GM21723 (cell line): ENCODE results near the gene ADARB1.

Experiments used
- ATAC-seq: cut with Tn5 transposase; IDR thresholded peaks from one replicate; pipeline ENCODE4 v1.9.1; 2021; ENCODE audit warnings: mild to moderate bottlenecking, moderate library complexity; ENCODE audit not compliant: unreplicated experiment

Gene ADARB1

DNA sequence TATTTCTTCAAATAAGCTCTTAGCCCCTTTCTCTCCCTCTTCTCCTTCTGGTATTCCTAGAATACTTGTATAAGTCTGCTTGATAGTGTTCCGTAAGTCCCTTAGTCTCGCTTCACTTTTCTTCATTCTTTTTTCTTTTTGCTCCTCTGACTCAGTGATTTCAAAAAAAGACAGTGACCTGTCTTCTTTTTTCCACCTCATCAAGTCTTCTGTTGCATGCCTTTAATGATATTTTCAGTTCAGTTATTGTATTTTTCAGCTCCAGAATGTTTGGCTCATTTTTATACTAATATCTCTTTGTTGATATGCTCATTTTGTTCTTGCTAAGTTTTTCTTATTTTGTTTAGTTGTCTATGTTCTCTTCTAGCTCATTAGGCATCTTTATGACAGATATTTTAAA, 115.6 kb downstream of the ADARB1 start:
- no peak for ATAC-seq

- no peak for ATAC-seq
These were observed 118.0 kb downstream of the ADARB1 start for GRCh38 chr21:45192332-45192731.

DNA sequence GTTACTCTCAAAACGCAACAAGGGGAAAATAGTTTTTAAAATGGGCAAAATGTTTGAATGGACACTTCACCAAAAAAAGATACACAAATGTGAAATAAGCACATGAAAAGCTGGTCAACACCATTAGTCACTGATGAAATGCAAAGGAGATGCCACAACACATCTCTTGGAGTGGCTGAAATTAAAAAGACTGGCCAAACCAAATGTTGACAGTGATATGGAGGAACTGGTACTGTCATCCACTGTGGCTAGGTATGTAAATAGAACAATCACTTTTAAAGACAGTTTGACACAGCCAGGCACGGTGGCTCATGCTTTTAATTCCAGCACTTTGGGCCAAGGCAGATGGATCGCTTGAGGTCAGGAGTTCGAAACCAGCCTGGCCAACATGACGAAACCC, 122.2 kb downstream of the ADARB1 start:
- ATAC-seq = no peak

GRCh38 chr21:45199201-45199600, 124.8 kb downstream of the ADARB1 start:
- no peak for ATAC-seq

DNA sequence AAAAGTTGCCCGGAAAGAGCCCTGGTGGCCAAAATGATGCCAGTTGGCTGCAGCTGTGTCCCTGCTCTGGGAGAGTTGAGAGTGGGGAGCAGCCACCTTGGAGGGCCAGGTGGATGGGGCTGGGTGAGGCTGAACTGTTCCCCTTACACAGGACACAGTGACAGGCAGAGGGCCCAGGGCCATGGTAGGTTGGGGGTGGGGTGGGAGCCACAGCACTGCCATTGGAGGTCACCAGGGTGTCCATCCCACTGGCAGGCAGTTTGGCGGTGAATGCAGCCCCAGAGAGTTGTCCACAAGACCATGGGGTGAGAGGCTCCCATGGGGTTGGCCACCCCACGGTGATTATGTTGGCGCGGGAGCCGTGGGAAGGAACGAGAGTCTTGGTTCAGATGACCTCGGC, 125.7 kb downstream of the ADARB1 start:
- no peak for ATAC-seq

DNA sequence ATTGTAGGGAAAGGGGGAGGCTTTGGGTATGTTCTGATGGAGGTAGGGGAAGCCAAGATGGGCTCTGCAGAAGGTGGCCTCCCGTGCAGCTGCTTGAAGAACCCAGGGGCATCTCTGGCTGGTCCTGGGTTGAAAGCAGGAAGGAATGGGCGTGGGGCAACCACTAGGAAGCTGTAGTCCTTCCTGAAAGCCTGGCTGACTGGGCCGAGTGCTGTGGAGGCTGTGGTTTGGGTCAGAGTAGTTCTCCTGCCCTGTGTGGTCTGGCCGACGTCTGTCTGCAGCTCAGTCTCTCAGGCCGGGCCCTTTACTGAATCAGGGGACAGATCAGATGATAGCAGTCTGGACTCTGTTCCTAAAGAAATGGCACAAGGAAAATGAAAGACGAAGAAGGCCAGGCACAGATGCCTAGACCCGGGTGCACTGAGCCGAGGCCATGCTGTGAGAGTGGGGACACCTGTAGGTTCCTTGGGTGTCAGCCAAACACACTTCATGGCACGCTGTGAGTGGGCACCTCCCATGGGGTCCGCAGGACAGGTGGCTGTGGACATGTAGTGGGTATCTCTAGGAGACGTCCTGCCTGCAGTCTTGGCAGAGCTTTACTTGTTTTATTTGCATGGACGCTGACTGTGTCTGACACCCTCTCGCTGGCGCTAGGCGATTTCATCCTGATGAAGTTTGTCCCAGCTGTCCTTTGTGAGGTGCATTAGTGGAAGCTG, 126.4 kb downstream of the ADARB1 start:
- no peak for ATAC-seq

DNA sequence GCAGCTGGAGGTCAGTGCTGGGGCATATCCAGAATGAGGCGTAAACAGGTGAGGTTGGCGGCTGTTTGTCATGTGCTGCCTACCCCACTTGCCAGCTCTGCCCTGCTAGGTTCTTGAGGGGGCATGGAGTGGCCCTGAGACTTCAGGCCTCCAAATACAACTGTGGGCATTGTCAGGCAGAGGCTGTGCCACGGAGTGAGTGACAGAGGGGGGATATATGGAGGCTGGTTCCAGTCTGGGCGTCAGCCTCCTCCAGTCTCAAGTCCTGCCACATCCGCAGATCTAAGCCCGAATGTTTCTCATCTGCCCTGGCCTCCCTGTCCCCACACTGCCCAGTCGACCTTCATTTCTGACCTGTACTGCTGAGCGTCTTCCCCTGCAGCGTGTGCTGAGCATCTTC, 128.0 kb downstream of the ADARB1 start:
- no peak for ATAC-seq

GRCh38 chr21:45202889-45203288, 128.5 kb downstream of the ADARB1 start:
- no peak for ATAC-seq

DNA sequence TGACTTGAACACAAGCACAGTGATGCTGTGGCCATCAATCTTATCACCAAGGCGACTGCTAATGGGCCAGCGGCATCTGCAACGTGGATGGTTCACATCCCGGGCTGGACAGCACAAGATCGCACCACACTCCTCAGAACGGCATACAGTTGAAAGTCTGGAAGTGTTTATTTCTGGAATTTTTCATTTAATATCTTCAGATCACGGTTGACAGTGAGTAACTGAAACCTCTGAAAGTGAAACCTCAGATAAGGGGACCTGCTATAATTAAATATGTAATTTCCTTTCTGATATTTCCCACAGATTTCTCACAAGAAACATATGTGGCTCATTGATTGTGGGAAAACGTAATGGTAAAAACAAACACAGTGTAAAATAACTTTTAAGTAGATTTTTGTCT, 129.6 kb downstream of the ADARB1 start:
- no peak for ATAC-seq

DNA sequence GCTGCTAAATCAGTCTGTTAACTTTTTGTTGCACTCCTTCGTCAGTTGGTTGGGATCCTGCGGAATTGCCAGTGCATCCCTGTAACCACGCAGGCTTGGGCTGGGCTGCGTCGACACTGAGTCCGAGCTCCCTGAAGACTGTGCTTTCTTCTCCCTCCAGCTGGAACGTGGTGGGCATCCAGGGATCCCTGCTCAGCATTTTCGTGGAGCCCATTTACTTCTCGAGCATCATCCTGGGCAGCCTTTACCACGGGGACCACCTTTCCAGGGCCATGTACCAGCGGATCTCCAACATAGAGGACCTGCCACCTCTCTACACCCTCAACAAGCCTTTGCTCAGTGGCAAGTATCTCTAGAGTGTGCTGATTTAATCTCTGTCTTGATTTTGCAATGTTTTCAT, 130.0 kb downstream of the ADARB1 start:
- no peak for ATAC-seq

DNA sequence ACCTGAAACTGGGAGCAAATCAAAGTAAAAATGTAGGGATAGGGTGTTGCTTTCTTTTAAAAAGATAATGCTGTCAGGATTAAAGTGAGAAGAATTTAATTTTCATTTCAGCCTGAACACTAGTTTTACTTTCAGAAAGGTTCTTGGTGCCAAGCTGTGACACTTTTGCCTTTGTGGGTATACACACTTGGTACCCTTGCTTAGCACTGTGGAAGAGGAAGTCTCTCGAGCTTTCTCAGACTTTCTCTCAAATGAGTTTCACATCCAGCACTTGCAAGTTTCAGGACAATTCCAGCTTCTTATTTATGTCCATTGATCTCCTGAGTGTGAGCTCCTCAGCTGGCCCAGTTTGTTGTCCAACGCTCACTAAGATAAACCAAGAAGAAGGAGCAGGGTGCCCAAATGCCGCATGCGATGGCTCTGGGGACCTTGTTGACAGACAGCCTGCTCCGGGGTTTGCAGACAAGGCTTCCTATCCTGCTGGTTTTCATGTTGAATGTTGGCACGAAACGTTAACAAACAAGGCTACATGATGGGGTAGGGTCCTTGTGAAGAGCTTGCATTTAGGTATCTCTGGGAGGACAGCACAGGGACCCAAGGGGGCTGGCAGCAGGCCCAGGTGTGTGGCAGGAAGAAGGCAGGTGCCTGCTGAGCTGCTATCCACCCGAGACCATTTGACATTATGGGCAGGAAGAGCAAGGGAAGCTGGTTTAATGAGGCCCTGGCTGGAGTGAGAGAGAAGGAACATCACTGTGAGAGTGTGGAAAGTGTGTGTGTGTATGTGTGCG, 133.7 kb downstream of the ADARB1 start:
- no peak for ATAC-seq

GRCh38 chr21:45208627-45208951, 134.2 kb downstream of the ADARB1 start:
- no peak for ATAC-seq

DNA sequence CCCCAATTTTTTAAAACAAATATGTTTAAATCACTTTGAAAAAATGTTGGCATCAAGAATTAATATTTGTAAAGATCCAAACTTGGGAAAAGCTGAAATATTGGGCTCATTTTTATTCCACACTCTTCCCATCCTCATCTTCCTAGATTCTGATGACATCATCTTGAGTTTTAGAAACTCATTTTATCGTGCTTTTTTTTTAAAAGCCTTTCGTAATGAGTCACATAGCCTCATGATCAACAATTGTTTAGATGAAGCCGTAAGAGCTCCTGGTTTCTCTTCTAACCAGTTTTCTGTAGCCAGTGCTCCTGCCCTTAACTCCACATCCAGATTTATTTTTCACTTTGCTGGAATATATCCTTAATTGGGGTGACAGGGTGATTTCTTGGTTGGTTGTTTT, 134.7 kb downstream of the ADARB1 start:
- ATAC-seq = no peak

- ATAC-seq = no peak
These were observed 135.4 kb downstream of the ADARB1 start for GRCh38 chr21:45209685-45210284.

GRCh38 chr21:45210461-45210983, 136.1 kb downstream of the ADARB1 start:
- no peak for ATAC-seq

DNA sequence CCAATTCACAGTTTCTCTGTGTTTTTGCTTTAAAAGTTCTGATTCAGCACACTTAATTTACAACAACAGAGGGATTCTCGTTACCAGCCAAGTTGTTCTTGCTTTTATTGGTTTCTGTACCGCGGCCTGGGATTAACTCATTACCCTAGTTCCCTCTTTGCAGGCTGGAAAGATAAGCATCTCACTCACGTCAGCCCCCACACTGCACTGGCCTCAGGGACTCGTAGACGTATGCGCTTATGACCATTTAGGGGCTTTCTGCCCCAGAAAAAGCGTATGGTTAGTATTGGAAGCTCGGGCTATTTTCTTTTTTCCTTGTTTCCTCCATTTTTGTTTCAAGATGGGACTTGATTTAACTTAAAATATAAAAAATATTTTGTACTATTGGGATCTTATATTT, 137.3 kb downstream of the ADARB1 start:
- no peak for ATAC-seq

GRCh38 chr21:45213392-45213791, 139.0 kb downstream of the ADARB1 start:
- ATAC-seq = no peak

DNA sequence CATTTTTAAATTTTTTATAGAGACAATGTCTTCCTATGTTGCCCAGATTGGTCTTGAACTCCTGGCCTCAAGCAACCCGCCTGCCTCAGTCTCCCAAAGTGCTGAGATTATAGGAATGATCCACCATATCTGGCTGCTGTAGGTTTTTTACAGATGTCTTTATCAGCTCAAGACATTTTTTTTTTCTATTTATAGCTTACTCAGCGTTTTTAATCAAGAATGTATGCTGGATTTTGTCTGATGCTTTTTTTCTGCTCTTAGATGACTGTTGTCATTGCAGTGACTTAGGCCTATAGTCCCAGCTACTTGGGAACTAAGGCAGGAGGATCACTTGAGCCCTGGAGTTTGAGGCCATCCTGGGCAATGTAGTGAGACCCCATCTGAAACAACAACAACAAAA, 140.8 kb downstream of the ADARB1 start:
- ATAC-seq = no peak

- no peak for ATAC-seq
These were observed 142.6 kb downstream of the ADARB1 start for GRCh38 chr21:45217010-45217409.

DNA sequence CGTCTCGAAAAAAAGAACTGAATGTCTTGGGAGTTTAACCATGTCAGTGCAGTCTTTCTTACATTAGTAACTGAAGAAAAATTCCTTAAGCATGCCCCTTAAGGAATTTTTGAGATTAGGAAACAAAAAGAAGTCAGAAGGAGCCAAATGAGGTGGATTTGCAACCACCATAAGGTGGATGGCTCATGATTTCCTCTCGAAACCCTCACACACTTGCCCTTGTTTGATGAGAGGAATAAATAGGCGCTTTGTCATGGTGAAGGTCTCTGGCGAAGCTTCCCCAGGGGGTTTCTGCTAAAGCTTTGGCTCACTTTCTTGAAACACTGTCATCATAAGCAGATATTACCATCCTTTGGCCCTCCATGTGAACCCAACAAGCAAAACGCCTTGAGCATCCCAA, 145.1 kb downstream of the ADARB1 start:
- no peak for ATAC-seq

GRCh38 chr21:45220071-45220481, 145.7 kb downstream of the ADARB1 start:
- no peak for ATAC-seq
